HepG2 (cell line): ENCODE results near the gene ANTKMT. TPM values are rescaled to one million over a fixed set of nuclear protein-coding genes. Genes with fewer than 3 reads are reported as not detected.

ENCODE experiments used
- AKAP8 ChIP-seq: sonication (generic); formaldehyde crosslinking; IDR thresholded peaks from 2 replicates; pipeline ENCODE4 v1.5.1; 2020; ENCODE audit warnings: mild to moderate bottlenecking, missing genetic modification reagents
- ARNTL ChIP-seq: sonication (generic); formaldehyde crosslinking; IDR thresholded peaks from 2 replicates; pipeline ENCODE4 v1.4.0; 2020; ENCODE audit warnings: mild to moderate bottlenecking, missing genetic modification reagents
- HNRNPK ChIP-seq: fragments of 200-400 bp; formaldehyde crosslinking; IDR thresholded peaks from 2 replicates; pipeline ENCODE4 v1.6.1; 2018; ENCODE audit warnings: low read length, low read depth, moderate library complexity, mild to moderate bottlenecking; ENCODE audit not compliant: poor library complexity, severe bottlenecking
- HOXA9 ChIP-seq: sonication (generic); formaldehyde crosslinking; IDR thresholded peaks from 2 replicates; pipeline ENCODE4 v1.8.1; 2022; ENCODE audit warnings: missing genetic modification reagents, mild to moderate bottlenecking, moderate library complexity, borderline replicate concordance
- PHB2 ChIP-seq: fragments of 450-650 bp; IDR thresholded peaks from 2 replicates; pipeline ENCODE4 v1.6.1; 2018; ENCODE audit not compliant: partially characterized antibody
- PHF21A ChIP-seq: sonication (generic); formaldehyde crosslinking; IDR thresholded peaks from 2 replicates; pipeline ENCODE4 v1.5.0; 2020; ENCODE audit warnings: mild to moderate bottlenecking, missing genetic modification reagents
- PLRG1 ChIP-seq: fragments of 450-650 bp; conservative IDR thresholded peaks from 2 replicates; pipeline ENCODE4 v1.6.1; 2016
- POLR2A ChIP-seq, 2 experiments: IDR thresholded peaks; 2 replicates each; pipeline ENCODE4 v1.6.1; 2011; ENCODE audit warnings: low read depth in 2 of 2, low read length in 2 of 2, mild to moderate bottlenecking in 1 of 2, moderate library complexity in 1 of 2; ENCODE audit not compliant: insufficient read depth in 1 of 2
- RARA ChIP-seq: IDR thresholded peaks from 2 replicates; pipeline ENCODE4 v1.6.1; 2016; ENCODE audit warnings: missing genetic modification reagents, missing compliant biosample characterization
- RBM22 ChIP-seq: fragments of 200-400 bp; formaldehyde crosslinking; optimal IDR thresholded peaks from 2 replicates; pipeline ENCODE3; 2017; ENCODE audit warnings: mild to moderate bottlenecking, low read length, moderate library complexity
- ZKSCAN1 ChIP-seq: fragments of 150-350 bp; IDR thresholded peaks from 2 replicates; pipeline ENCODE4 v1.6.1; 2014; ENCODE audit warnings: low read length
- ZNF124 ChIP-seq: sonication (generic); formaldehyde crosslinking; IDR thresholded peaks from 2 replicates; pipeline ENCODE4 v1.4.0; 2020; ENCODE audit warnings: missing genetic modification reagents
- ZNF335 ChIP-seq: sonication (generic); formaldehyde crosslinking; IDR thresholded peaks from 2 replicates; pipeline ENCODE4 v1.4.0; 2020; ENCODE audit warnings: missing genetic modification reagents
- polyA plus RNA-seq, 8 experiments: library from polyadenylated mRNA; depleted of rRNA in 3 of 8; stranded (reverse) in 7 of 8; unstranded in 1 of 8; fragments of >200 nt; fragmentation: Illumina TruSeq in 4 of 8; extraction: Trizol in 4 of 8; gene quantifications; 2 replicates each; pipeline versions ENCODE4 v1.2.1 to v1.2.3, GENCODE V29; 2011 to 2016; ENCODE audit warnings: low read depth in 4 of 8, missing spikeins in 1 of 8, mixed read lengths in 1 of 8; ENCODE audit not compliant: insufficient read depth in 1 of 8
- total RNA-seq, 5 experiments: library from RNA; depleted of rRNA; stranded (reverse); fragments of >200 nt; fragmentation: Illumina TruSeq; extraction: Trizol; gene quantifications; 2 replicates each; pipeline ENCODE4 v1.2.3, GENCODE V29; 2016; ENCODE audit warnings: low read depth in 1 of 5
- TF ChIP-seq, protein P1 (sequence below): sonication (generic); formaldehyde crosslinking; IDR thresholded peaks from 2 replicates; pipeline ENCODE4 v1.5.1; 2020; ENCODE audit warnings: mild to moderate bottlenecking, missing genetic modification reagents, moderate library complexity
- TF ChIP-seq, protein P2 (sequence below): sonication (generic); formaldehyde crosslinking; IDR thresholded peaks from 2 replicates; pipeline ENCODE4 v1.5.0; 2020; ENCODE audit warnings: missing genetic modification reagents
- TF ChIP-seq, protein P3 (sequence below): IDR thresholded peaks from 2 replicates; pipeline ENCODE4 v1.6.1; 2016; ENCODE audit warnings: missing genetic modification reagents, missing compliant biosample characterization
- TF ChIP-seq, protein P4 (sequence below): sonication (generic); formaldehyde crosslinking; IDR thresholded peaks from 2 replicates; pipeline ENCODE4; 2020; ENCODE audit warnings: missing genetic modification reagents, mild to moderate bottlenecking, borderline replicate concordance
- TF ChIP-seq, protein P5 (sequence below): sonication (generic); formaldehyde crosslinking; IDR thresholded peaks from 2 replicates; pipeline ENCODE4 v1.4.0; 2020; ENCODE audit warnings: missing genetic modification reagents

Gene ANTKMT
- total and polyA plus RNA-seq, 2 of the 13 experiments (the other 11 are each of a cell fraction or from before 2014, with no cell fraction given) = 7.5 to 47.8 TPM

DNA sequence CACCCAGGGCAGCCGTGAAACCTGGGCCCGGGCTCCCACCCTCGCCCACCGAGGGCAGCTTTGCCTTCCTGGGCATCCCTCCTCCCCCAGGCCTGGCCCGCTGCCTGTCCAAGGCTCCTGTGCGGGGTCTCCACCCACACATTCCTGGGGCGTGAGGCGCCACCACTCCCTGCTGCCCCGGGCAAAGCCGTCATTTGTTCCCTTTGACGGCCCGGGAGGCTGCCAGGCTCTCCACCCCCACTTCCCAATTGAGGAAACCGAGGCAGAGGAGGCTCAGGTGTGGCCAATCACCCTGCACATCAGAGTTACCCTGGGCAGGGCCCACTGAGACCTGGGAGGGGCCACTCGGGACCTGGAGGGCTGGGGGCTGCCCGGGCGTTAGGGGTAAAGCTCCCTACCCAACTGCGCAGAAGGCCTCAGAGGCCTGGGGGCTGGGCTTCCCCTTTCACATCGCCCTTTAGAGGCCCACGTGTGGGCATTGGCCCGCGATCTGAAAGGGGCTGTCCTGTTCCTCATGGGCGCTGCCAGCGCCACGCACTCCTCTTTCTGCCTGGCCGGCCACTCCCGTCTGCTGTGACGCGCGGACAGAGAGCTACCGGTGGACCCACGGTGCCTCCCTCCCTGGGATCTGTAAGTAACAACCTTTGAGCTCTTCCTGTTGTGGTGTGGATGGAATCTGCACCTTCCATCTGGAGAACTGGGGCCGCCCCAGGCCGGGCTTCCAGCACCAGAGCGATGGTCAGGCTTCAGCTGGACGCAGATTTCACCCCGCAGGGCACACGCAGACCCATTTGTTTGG is 39.8 kb downstream of the ANTKMT start, which contains the start of gene MSLN (continued):
- TF ChIP-seq, protein P1, sequence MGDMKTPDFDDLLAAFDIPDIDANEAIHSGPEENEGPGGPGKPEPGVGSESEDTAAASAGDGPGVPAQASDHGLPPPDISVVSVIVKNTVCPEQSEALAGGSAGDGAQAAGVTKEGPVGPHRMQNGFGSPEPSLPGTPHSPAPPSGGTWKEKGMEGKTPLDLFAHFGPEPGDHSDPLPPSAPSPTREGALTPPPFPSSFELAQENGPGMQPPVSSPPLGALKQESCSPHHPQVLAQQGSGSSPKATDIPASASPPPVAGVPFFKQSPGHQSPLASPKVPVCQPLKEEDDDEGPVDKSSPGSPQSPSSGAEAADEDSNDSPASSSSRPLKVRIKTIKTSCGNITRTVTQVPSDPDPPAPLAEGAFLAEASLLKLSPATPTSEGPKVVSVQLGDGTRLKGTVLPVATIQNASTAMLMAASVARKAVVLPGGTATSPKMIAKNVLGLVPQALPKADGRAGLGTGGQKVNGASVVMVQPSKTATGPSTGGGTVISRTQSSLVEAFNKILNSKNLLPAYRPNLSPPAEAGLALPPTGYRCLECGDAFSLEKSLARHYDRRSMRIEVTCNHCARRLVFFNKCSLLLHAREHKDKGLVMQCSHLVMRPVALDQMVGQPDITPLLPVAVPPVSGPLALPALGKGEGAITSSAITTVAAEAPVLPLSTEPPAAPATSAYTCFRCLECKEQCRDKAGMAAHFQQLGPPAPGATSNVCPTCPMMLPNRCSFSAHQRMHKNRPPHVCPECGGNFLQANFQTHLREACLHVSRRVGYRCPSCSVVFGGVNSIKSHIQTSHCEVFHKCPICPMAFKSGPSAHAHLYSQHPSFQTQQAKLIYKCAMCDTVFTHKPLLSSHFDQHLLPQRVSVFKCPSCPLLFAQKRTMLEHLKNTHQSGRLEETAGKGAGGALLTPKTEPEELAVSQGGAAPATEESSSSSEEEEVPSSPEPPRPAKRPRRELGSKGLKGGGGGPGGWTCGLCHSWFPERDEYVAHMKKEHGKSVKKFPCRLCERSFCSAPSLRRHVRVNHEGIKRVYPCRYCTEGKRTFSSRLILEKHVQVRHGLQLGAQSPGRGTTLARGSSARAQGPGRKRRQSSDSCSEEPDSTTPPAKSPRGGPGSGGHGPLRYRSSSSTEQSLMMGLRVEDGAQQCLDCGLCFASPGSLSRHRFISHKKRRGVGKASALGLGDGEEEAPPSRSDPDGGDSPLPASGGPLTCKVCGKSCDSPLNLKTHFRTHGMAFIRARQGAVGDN (CRISPR knock-in tag) = peak; percentile 64
- TF ChIP-seq, protein P2, sequence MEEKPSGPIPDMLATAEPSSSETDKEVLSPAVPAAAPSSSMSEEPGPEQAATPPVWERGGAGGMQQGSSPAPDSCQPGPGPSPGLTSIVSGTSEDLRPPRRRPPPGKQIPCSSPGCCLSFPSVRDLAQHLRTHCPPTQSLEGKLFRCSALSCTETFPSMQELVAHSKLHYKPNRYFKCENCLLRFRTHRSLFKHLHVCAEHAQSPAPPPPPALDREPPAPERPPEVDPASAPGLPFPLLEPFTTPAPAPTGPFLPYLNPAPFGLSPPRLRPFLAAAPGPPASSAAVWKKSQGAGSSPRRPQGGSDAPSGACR (CRISPR knock-in tag) = no peak
- TF ChIP-seq ARNTL (CRISPR knock-in tag) (peak; percentile 55; the same call in 1 of the 2 replicates), HOXA9 (CRISPR knock-in tag) (no peak), PHF21A (CRISPR knock-in tag) (no peak), HNRNPK (no peak), ZNF124 (CRISPR knock-in tag) (no peak), RARA (CRISPR knock-in tag) (no peak), PHB2 (no peak), PLRG1 (no peak), AKAP8 (CRISPR knock-in tag) (0 out of 2 replicates have a peak, but pooled peaks have one; percentile 31), POLR2A (IDR thresholded peaks at IDR 0.05; ENCODE audit: insufficient read depth in 1 of 2, low read depth in 2 of 2, low read length in 2 of 2) (peak in 1 of 2 experiments; percentile 48; a peak in 1 of 4 replicates), ZKSCAN1 (no peak), RBM22 (no peak), ZNF335 (no peak)
- TF ChIP-seq, protein P3, sequence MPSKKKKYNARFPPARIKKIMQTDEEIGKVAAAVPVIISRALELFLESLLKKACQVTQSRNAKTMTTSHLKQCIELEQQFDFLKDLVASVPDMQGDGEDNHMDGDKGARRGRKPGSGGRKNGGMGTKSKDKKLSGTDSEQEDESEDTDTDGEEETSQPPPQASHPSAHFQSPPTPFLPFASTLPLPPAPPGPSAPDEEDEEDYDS = 0 out of 2 replicates have a peak, but pooled peaks have one; percentile 12
- TF ChIP-seq, protein P4, sequence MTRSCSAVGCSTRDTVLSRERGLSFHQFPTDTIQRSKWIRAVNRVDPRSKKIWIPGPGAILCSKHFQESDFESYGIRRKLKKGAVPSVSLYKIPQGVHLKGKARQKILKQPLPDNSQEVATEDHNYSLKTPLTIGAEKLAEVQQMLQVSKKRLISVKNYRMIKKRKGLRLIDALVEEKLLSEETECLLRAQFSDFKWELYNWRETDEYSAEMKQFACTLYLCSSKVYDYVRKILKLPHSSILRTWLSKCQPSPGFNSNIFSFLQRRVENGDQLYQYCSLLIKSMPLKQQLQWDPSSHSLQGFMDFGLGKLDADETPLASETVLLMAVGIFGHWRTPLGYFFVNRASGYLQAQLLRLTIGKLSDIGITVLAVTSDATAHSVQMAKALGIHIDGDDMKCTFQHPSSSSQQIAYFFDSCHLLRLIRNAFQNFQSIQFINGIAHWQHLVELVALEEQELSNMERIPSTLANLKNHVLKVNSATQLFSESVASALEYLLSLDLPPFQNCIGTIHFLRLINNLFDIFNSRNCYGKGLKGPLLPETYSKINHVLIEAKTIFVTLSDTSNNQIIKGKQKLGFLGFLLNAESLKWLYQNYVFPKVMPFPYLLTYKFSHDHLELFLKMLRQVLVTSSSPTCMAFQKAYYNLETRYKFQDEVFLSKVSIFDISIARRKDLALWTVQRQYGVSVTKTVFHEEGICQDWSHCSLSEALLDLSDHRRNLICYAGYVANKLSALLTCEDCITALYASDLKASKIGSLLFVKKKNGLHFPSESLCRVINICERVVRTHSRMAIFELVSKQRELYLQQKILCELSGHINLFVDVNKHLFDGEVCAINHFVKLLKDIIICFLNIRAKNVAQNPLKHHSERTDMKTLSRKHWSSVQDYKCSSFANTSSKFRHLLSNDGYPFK (CRISPR knock-in tag) = peak; percentile 53
- TF ChIP-seq, protein P5, sequence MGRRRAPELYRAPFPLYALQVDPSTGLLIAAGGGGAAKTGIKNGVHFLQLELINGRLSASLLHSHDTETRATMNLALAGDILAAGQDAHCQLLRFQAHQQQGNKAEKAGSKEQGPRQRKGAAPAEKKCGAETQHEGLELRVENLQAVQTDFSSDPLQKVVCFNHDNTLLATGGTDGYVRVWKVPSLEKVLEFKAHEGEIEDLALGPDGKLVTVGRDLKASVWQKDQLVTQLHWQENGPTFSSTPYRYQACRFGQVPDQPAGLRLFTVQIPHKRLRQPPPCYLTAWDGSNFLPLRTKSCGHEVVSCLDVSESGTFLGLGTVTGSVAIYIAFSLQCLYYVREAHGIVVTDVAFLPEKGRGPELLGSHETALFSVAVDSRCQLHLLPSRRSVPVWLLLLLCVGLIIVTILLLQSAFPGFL (CRISPR knock-in tag) = no peak
